Measurements from ENCODE around the gene MYOF. TPM values are rescaled to one million over a fixed set of nuclear protein-coding genes. Genes with fewer than 3 reads are reported as not detected.
A peak's percentile ranks its signal among the peaks of the same experiment; 100 is the strongest.
"Not testable (repeated sequence)": the region's sequence is repeated elsewhere in the genome, so short reads cannot be mapped to it uniquely, and the experiment has no call there.

The MYOF gene
- total RNA-seq, 1 donor from 2014 or later = 13.4 TPM

- peaks cover 7% of the 10 kb centered on the region for H3K9me3 Mint-ChIP-seq
- peaks cover 2% of the 10 kb centered on the region for H3K36me3 Mint-ChIP-seq (ENCODE audit: low read depth)
- intact Hi-C loops (cut with micrococcal nuclease) = no loop called here
- H3K27ac Mint-ChIP-seq = no peak overlapping the region
- DNase-seq (ENCODE audit: low spot score) = no peak
- H3K27me3 Mint-ChIP-seq (ENCODE audit: insufficient read depth) = no peaks in the 10 kb centered on the region
- peaks cover 6% of the 10 kb centered on the region for H3K4me1 Mint-ChIP-seq (ENCODE audit: low read depth)
- no peak overlapping the region for H3K4me3 Mint-ChIP-seq
Observed at GRCh38 chr10:93425861-93426260, 56.3 kb downstream of the MYOF start.

- Mint-ChIP-seq H3K4me1 (ENCODE audit: low read depth) (no peaks in the 10 kb centered on the region), H3K9me3 (no peaks in the 10 kb centered on the region), H3K27me3 (ENCODE audit: insufficient read depth) (no peaks in the 10 kb centered on the region), H3K4me3 (no peak overlapping the region), H3K27ac (no peak overlapping the region), H3K36me3 (ENCODE audit: low read depth) (no peaks in the 10 kb centered on the region)
- no peak for DNase-seq (ENCODE audit: low spot score)
- intact Hi-C loops (cut with micrococcal nuclease) = no loop called here
Observed at GRCh38 chr10:93422118-93422517, 60.0 kb downstream of the MYOF start.

DNA sequence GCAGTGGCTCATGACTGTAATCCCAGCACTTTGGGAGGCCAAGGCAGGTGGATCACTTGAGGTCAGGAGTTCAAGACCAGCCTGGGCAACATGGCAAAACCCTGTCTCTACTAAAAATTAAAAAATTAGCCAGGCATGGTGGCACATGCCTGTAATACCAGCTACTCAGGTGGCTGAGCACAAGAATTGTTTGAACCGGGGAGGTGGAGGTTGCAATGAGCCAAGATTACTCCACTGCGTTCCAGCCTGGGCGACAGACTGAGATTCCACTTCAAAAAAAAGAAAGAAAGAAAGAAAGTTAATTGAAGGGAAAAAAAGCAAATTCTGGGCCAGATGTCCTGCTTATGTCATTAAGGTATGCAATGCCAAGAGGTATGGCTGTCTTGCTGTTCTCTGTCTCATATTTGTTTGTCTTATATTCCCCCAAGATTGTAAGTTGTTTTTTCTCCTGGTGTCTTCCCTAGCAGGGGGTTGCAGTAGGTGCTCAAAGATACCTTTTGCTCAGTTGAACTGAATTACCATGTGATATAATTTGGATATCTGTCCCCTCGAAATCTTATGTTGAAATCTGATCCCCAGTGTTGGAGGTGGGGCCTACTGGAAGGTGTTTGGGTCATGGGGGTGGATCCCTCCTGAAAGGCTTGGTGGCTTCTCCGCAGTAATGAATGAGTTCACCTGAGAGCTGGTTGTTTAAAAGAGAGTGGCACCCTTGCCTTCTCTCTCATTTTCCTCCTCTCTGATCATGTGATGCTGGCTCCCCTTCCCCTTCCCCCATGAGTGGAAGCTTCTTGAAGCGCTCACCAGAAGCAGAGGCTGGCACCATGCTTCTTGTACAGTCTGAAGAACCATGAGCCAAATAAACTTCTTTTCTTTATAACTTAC lies 60.9 kb downstream of the MYOF start:
- Mint-ChIP-seq H3K9me3 (no peaks in the 10 kb centered on the region), H3K27ac (no peak overlapping the region), H3K4me1 (ENCODE audit: low read depth) (no peaks in the 10 kb centered on the region), H3K27me3 (ENCODE audit: insufficient read depth) (no peaks in the 10 kb centered on the region), H3K36me3 (ENCODE audit: low read depth) (no peaks in the 10 kb centered on the region), H3K4me3 (no peak overlapping the region)
- intact Hi-C loops (cut with micrococcal nuclease) = no loop called here
- DNase-seq (ENCODE audit: low spot score) = no peak

- Mint-ChIP-seq H3K36me3 (ENCODE audit: low read depth) (no peaks in the 10 kb centered on the region), H3K27ac (no peak overlapping the region), H3K27me3 (ENCODE audit: insufficient read depth) (no peaks in the 10 kb centered on the region), H3K4me1 (ENCODE audit: low read depth) (peaks cover 8% of the 10 kb centered on the region), H3K9me3 (no peaks in the 10 kb centered on the region), H3K4me3 (no peak overlapping the region)
- DNase-seq (ENCODE audit: low spot score) = no peak
- intact Hi-C loops (cut with micrococcal nuclease) = no loop called here
Observed at GRCh38 chr10:93420091-93420490, 62.0 kb downstream of the MYOF start.

DNA sequence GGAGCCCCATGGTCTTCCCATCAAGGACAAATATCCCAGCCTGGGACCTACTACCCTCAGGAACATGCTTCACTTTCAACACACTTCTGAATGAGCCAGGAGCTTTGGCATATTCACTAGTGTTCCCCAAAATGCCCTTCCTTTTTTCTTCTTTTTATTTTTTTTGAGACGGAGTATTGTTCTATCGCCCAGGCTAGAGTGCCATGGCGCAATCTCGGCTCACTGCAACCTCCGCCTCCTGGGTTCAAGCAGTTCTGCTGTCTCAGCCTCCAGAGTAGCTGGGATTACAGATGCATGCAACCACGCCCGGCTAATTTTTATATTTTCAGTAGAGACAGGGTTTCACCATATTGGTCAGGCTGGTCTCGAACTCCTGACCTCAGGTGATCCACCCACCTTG lies 63.1 kb downstream of the MYOF start:
- H3K27ac Mint-ChIP-seq; DNase-seq (ENCODE audit: low spot score); H3K4me3 Mint-ChIP-seq; H3K27me3 Mint-ChIP-seq (ENCODE audit: insufficient read depth); H3K9me3 Mint-ChIP-seq; intact Hi-C loops (cut with micrococcal nuclease); H3K36me3 Mint-ChIP-seq (ENCODE audit: low read depth): not testable (repeated sequence)
- H3K4me1 Mint-ChIP-seq (ENCODE audit: low read depth) = peaks cover 12% of the 10 kb centered on the region

- intact Hi-C loops (cut with micrococcal nuclease) = no loop called here
- no peak for DNase-seq (ENCODE audit: low spot score)
- Mint-ChIP-seq H3K36me3 (ENCODE audit: low read depth) (no peaks in the 10 kb centered on the region), H3K9me3 (no peaks in the 10 kb centered on the region), H3K4me1 (ENCODE audit: low read depth) (peaks cover 23% of the 10 kb centered on the region), H3K4me3 (no peak overlapping the region), H3K27ac (no peak overlapping the region), H3K27me3 (ENCODE audit: insufficient read depth) (no peaks in the 10 kb centered on the region)
Observed at GRCh38 chr10:93417921-93418320, 64.2 kb downstream of the MYOF start.

- peaks cover 29% of the 10 kb centered on the region for H3K4me1 Mint-ChIP-seq (ENCODE audit: low read depth)
- intact Hi-C loops (cut with micrococcal nuclease) = no loop called here
Observed at GRCh38 chr10:93417266-93417665, 64.9 kb downstream of the MYOF start.

DNA sequence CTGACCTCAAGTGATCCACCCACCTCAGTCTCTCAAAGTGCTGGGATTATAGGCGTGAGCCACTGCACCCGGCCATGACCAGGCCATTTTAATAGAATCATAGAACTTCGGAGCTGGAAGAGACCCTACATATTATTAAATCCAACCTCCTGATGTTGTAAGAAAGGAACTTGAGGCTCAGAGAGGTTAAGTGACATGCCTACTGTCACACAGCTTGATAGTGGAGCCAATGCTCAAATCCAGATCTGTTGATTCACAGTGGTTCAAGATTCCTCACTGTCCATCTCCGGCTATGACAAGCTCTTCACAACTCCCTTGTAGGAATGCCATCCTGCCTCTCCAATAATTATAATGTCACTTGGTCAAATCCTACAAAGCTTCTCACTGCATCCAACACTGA lies 65.3 kb downstream of the MYOF start:
- H3K27ac Mint-ChIP-seq = no peak overlapping the region
- peaks cover 34% of the 10 kb centered on the region for H3K4me1 Mint-ChIP-seq (ENCODE audit: low read depth)
- no peaks in the 10 kb centered on the region for H3K9me3 Mint-ChIP-seq

More at GRCh38 chr10:93417266-93417665, 64.9 kb downstream of the MYOF start:
- Mint-ChIP-seq H3K36me3 (ENCODE audit: low read depth) (peaks cover 2% of the 10 kb centered on the region), H3K27me3 (ENCODE audit: insufficient read depth) (no peaks in the 10 kb centered on the region), H3K27ac (no peak overlapping the region), H3K9me3 (no peaks in the 10 kb centered on the region), H3K4me3 (no peak overlapping the region)
- DNase-seq (ENCODE audit: low spot score) = no peak

DNA sequence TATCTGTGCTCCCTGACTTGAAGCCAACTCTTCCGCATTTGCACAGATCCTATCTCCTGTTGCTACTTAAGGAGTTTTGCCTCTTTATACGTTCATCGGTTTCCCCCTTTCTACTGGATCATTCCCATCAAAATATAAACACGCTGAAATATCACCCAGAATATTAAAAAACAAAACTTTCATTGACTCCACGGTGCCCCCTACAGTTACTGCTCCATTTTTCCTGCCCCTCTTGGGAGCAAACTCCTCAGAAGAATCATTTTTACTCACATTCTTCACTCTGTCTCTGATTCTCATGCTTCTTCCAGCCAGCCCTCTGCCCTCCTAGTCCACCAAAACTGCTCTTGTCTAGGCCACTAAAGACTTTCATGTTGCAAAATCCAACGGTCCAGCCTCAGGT lies 66.4 kb downstream of the MYOF start:
- H3K9me3 Mint-ChIP-seq = no peaks in the 10 kb centered on the region
- intact Hi-C loops (cut with micrococcal nuclease) = no loop called here
- H3K4me1 Mint-ChIP-seq (ENCODE audit: low read depth) = peaks cover 42% of the 10 kb centered on the region
- H3K4me3 Mint-ChIP-seq = no peak overlapping the region
- H3K27ac Mint-ChIP-seq = no peak overlapping the region
- H3K27me3 Mint-ChIP-seq (ENCODE audit: insufficient read depth) = no peaks in the 10 kb centered on the region
- DNase-seq (ENCODE audit: low spot score) = no peak
- peaks cover 5% of the 10 kb centered on the region for H3K36me3 Mint-ChIP-seq (ENCODE audit: low read depth)

More for the DNA sequence above, 65.3 kb downstream of the MYOF start:
- intact Hi-C loops (cut with micrococcal nuclease) = no loop called here
- DNase-seq (ENCODE audit: low spot score) = no peak
- no peak overlapping the region for H3K4me3 Mint-ChIP-seq
- H3K27me3 Mint-ChIP-seq (ENCODE audit: insufficient read depth) = no peaks in the 10 kb centered on the region
- peaks cover 2% of the 10 kb centered on the region for H3K36me3 Mint-ChIP-seq (ENCODE audit: low read depth)

DNA sequence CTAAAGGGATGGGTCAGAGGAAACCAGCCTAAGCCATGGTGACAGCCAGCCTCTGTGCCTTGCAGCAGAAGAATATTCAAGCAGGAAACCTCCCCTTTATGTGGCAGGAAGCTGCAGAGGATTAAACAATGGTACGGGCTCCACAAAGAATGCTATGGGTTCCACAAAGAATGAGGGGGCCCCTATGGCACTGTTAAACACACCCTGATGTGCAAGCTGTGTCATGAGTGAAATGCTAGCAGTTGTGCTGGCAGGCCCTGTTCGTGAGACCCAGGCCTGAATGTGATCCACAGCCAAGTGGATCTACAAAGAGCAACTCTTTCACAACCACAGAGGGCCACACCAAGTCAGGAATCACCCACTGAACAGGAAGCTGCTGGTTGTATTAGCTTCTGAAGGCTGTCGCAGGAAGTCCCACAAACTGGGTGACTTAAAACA lies 68.9 kb downstream of the MYOF start:
- intact Hi-C loops (cut with micrococcal nuclease) = no loop called here
- peaks cover 7% of the 10 kb centered on the region for H3K36me3 Mint-ChIP-seq (ENCODE audit: low read depth)
- H3K4me3 Mint-ChIP-seq = no peak overlapping the region
- H3K27ac Mint-ChIP-seq = peak overlapping the region; percentile 80
- peak; percentile 33 for DNase-seq (ENCODE audit: low spot score)
- no peaks in the 10 kb centered on the region for H3K27me3 Mint-ChIP-seq (ENCODE audit: insufficient read depth)
- H3K9me3 Mint-ChIP-seq = no peaks in the 10 kb centered on the region
- peaks cover 49% of the 10 kb centered on the region for H3K4me1 Mint-ChIP-seq (ENCODE audit: low read depth)

GRCh38 chr10:93412801-93413200 lies 69.3 kb downstream of the MYOF start:
- H3K27ac Mint-ChIP-seq = peak overlapping the region; percentile 80
- DNase-seq (ENCODE audit: low spot score) = no peak
- H3K4me3 Mint-ChIP-seq = no peak overlapping the region
- H3K9me3 Mint-ChIP-seq = no peaks in the 10 kb centered on the region
- H3K4me1 Mint-ChIP-seq (ENCODE audit: low read depth) = peaks cover 49% of the 10 kb centered on the region
- intact Hi-C loops (cut with micrococcal nuclease) = no loop called here
- H3K27me3 Mint-ChIP-seq (ENCODE audit: insufficient read depth) = no peaks in the 10 kb centered on the region
- H3K36me3 Mint-ChIP-seq (ENCODE audit: low read depth) = peaks cover 7% of the 10 kb centered on the region

DNA sequence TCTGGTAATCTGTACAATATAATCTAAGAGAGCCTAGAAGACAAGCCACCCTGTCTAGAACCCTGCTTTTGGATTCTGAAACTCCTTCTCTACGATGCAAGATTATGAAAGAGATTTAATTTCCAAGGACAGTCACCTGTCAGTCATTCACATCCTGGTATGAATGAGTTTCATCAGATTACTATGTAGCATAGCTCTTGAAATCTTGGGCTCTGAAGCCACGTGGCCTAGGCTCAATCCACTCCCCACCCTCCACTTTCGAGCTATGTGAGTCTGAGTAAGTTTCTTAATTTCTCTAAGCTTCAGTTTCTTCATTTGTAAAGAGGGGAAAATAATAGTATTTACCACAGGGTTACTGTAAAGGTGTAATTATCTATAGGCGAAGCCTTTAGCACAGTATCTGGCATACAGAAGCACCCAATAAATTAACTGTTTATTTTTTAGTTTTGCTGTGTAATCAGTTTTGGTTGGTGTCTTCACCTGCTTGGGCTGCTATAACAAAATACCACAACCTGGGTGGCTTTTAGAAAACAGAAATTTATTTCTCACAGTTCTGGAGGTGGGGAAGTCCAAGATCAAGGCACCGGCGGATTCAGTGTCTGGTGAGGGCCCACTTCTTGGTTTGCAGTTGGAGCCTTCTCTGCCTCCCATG lies 71.3 kb downstream of the MYOF start:
- Mint-ChIP-seq H3K9me3 (no peaks in the 10 kb centered on the region), H3K27ac (no peak overlapping the region), H3K27me3 (ENCODE audit: insufficient read depth) (no peaks in the 10 kb centered on the region), H3K36me3 (ENCODE audit: low read depth) (peaks cover 7% of the 10 kb centered on the region), H3K4me1 (ENCODE audit: low read depth) (peaks cover 46% of the 10 kb centered on the region), H3K4me3 (no peak overlapping the region)
- DNase-seq (ENCODE audit: low spot score) = no peak
- intact Hi-C loops (cut with micrococcal nuclease) = no loop called here

GRCh38 chr10:93408783-93409182 lies 73.4 kb downstream of the MYOF start:
- H3K4me3 Mint-ChIP-seq = no peak overlapping the region
- DNase-seq (ENCODE audit: low spot score) = no peak
- H3K36me3 Mint-ChIP-seq (ENCODE audit: low read depth) = peaks cover 7% of the 10 kb centered on the region
- no peaks in the 10 kb centered on the region for H3K9me3 Mint-ChIP-seq
- peaks cover 35% of the 10 kb centered on the region for H3K4me1 Mint-ChIP-seq (ENCODE audit: low read depth)
- H3K27ac Mint-ChIP-seq = no peak overlapping the region
- H3K27me3 Mint-ChIP-seq (ENCODE audit: insufficient read depth) = no peaks in the 10 kb centered on the region
- intact Hi-C loops (cut with micrococcal nuclease) = no loop called here
